Sigmoid colon (tissue), 7 donors: ENCODE measurements around the gene SH2B2. TPM values are rescaled to one million over a fixed set of nuclear protein-coding genes. Genes with fewer than 3 reads are reported as not detected.

Source experiments
- DNase-seq: peaks from one replicate; pipeline ENCODE4 v3.0.0-alpha.2; 2019
- H3K27ac ChIP-seq, 4 donors: fragments of 200-600 bp; sonication (generic); one replicate each; pipeline ENCODE4 v1.5.1; 2016 to 2019; ENCODE audit warnings: mild to moderate bottlenecking in 1 of 4
- H3K27me3 ChIP-seq, 3 donors: fragments of 200-600 bp; sonication (generic); one replicate each; pipeline ENCODE4 v1.5.1; 2019; ENCODE audit warnings: mild to moderate bottlenecking in 1 of 3
- H3K36me3 ChIP-seq, 4 donors: fragments of 200-600 bp; sonication (generic); one replicate each; pipeline ENCODE4 v1.5.1; 2016 to 2019
- H3K4me1 ChIP-seq, 4 donors: fragments of 200-600 bp; sonication (generic); one replicate each; pipeline ENCODE4 v1.5.1; 2017 to 2019
- H3K4me3 ChIP-seq, 4 donors: fragments of 200-600 bp; sonication (generic); one replicate each; pipeline ENCODE4 v1.5.1; 2017 to 2019; ENCODE audit warnings: mild to moderate bottlenecking in 2 of 4, moderate library complexity in 1 of 4
- H3K9me3 ChIP-seq, 4 donors: fragments of 200-600 bp in 3 of 4; sonication (generic) in 3 of 4; one replicate each; pipeline versions ENCODE4 v1.5.1 to v1.6.1; 2013 to 2019
- CTCF ChIP-seq, 4 experiments: fragments of 450-650 bp in 3 of 4; fragments of 200-600 bp in 1 of 4; IDR thresholded peaks; one replicate each; pipeline ENCODE4 v1.5.1; 2016 to 2019; ENCODE audit warnings: antibody characterized with exemption in 4 of 4, mild to moderate bottlenecking in 3 of 4, moderate library complexity in 2 of 4
- EP300 ChIP-seq, 4 donors: sonication (generic); formaldehyde crosslinking; IDR thresholded peaks; one replicate each; pipeline ENCODE4 v1.6.1; 2017; ENCODE audit warnings: antibody characterized with exemption in 4 of 4
- POLR2A ChIP-seq, 2 donors: fragments of 450-650 bp; IDR thresholded peaks; one replicate each; pipeline ENCODE4 v1.6.1; 2016; ENCODE audit warnings: antibody characterized with exemption in 2 of 2, mild to moderate bottlenecking in 2 of 2, moderate library complexity in 2 of 2
- POLR2AphosphoS5 ChIP-seq, 4 donors: sonication (generic); formaldehyde crosslinking; IDR thresholded peaks; one replicate each; pipeline ENCODE4 v1.6.1; 2017; ENCODE audit warnings: antibody characterized with exemption in 4 of 4
- WGBS, 2 donors: extraction: QIAGEN DNeasy Blood & Tissue Kit; methylation state at CpG; one replicate each; pipeline ENCODE4 v1.1.7; 2013; 5-methylcytosine and 5-hydroxymethylcytosine counted together
- intact Hi-C: fragments of 100-400 bp; cut with DNase I; formaldehyde crosslinking; loops from one replicate; pipeline ENCODE4 v1.15.1; 2023
- polyA plus RNA-seq, 3 donors: library from polyadenylated mRNA; stranded (reverse); fragments of 200-250 nt; gene quantifications; one replicate each; pipeline ENCODE4 v1.2.3, GENCODE V29; 2013
- total RNA-seq, 4 donors: library from RNA; depleted of rRNA; stranded (reverse); fragments of >200 nt; gene quantifications; one replicate each; pipeline ENCODE4 v1.1.0, GENCODE V29; 2016
- donor health status: healthy with polysubstance abuse.
- donor health status: Bipolar disorder and iron deficiency.
- donor health status: healthy.

Gene SH2B2
- total and polyA plus RNA-seq, 7 donors: 1.1 to 10.5 (median 4.6) TPM; not detected in 2

- H3K4me1 ChIP-seq: no peaks in the 10 kb centered on the region
- WGBS, 2 donors: 95% methylated on average over 15 of the region's 15 CpGs
- no peaks in the 10 kb centered on the region for H3K36me3 ChIP-seq
- no peak overlapping the region for H3K27ac ChIP-seq
- no peaks in the 10 kb centered on the region for H3K9me3 ChIP-seq
- intact Hi-C loops: no loop called here
- H3K4me3 ChIP-seq: no peak overlapping the region
- no peak for DNase-seq
- no peak for TF ChIP-seq EP300 (IDR thresholded peaks at IDR 0.05)
- no peak for TF ChIP-seq POLR2AphosphoS5 (IDR thresholded peaks at IDR 0.05)
- TF ChIP-seq CTCF (IDR thresholded peaks at IDR 0.05): no peak
- TF ChIP-seq POLR2A (IDR thresholded peaks at IDR 0.05): no peak
- no peaks in the 10 kb centered on the region for H3K27me3 ChIP-seq
Measured at GRCh38 chr7:102255916-102256315, 30.8 kb upstream of the SH2B2 start.

- H3K9me3 ChIP-seq: no peaks in the 10 kb centered on the region
- no peak overlapping the region for H3K4me3 ChIP-seq
- no peak overlapping the region for H3K27ac ChIP-seq
- TF ChIP-seq EP300 (IDR thresholded peaks at IDR 0.05) (no peak), POLR2A (IDR thresholded peaks at IDR 0.05) (no peak), CTCF (IDR thresholded peaks at IDR 0.05) (no peak), POLR2AphosphoS5 (IDR thresholded peaks at IDR 0.05) (no peak)
- intact Hi-C loops: no loop called here
- no peaks in the 10 kb centered on the region for H3K27me3 ChIP-seq
- WGBS, 2 donors: 82 to 91% methylated on average over 25 of the region's 25 CpGs
- H3K4me1 ChIP-seq: no peaks in the 10 kb centered on the region
- no peak for DNase-seq
- H3K36me3 ChIP-seq: no peaks in the 10 kb centered on the region
Measured at GRCh38 chr7:102258073-102258748, 28.5 kb upstream of the SH2B2 start.

GRCh38 chr7:102258749-102259107, 27.9 kb upstream of the SH2B2 start:
- H3K9me3 ChIP-seq: no peaks in the 10 kb centered on the region
- no peak overlapping the region for H3K27ac ChIP-seq
- 83 to 88% methylated on average over 12 of the region's 12 CpGs for WGBS, 2 donors
- H3K36me3 ChIP-seq: no peaks in the 10 kb centered on the region
- no peak for DNase-seq
- no peaks in the 10 kb centered on the region for H3K4me1 ChIP-seq
- intact Hi-C loops: no loop called here
- no peak for TF ChIP-seq POLR2AphosphoS5 (IDR thresholded peaks at IDR 0.05)
- TF ChIP-seq EP300 (IDR thresholded peaks at IDR 0.05): no peak
- no peak for TF ChIP-seq CTCF (IDR thresholded peaks at IDR 0.05)
- TF ChIP-seq POLR2A (IDR thresholded peaks at IDR 0.05): no peak
- H3K27me3 ChIP-seq: no peaks in the 10 kb centered on the region
- no peak overlapping the region for H3K4me3 ChIP-seq

- intact Hi-C loops: no loop called here
- Histone ChIP-seq H3K27me3 (no peaks in the 10 kb centered on the region), H3K4me1 (no peaks in the 10 kb centered on the region), H3K9me3 (no peaks in the 10 kb centered on the region), H3K4me3 (no peak overlapping the region), H3K27ac (no peak overlapping the region), H3K36me3 (no peaks in the 10 kb centered on the region)
- 77 to 85% methylated on average over 9 of the region's 9 CpGs for WGBS, 2 donors
- DNase-seq: no peak
- TF ChIP-seq POLR2AphosphoS5 (IDR thresholded peaks at IDR 0.05): no peak
- no peak for TF ChIP-seq POLR2A (IDR thresholded peaks at IDR 0.05)
- no peak for TF ChIP-seq EP300 (IDR thresholded peaks at IDR 0.05)
Measured at GRCh38 chr7:102260856-102261255, 25.8 kb upstream of the SH2B2 start.

GRCh38 chr7:102261451-102261850, 25.2 kb upstream of the SH2B2 start:
- Histone ChIP-seq H3K27me3 (no peaks in the 10 kb centered on the region), H3K9me3 (no peaks in the 10 kb centered on the region), H3K27ac (no peak overlapping the region), H3K4me1 (no peaks in the 10 kb centered on the region), H3K36me3 (no peaks in the 10 kb centered on the region), H3K4me3 (no peak overlapping the region)
- no peak for TF ChIP-seq EP300 (IDR thresholded peaks at IDR 0.05)
- no peak for TF ChIP-seq CTCF (IDR thresholded peaks at IDR 0.05)
- TF ChIP-seq POLR2AphosphoS5 (IDR thresholded peaks at IDR 0.05): no peak
- no peak for TF ChIP-seq POLR2A (IDR thresholded peaks at IDR 0.05)
- intact Hi-C loops: no loop called here
- WGBS, 2 donors: 85 to 88% methylated on average over 9 of the region's 9 CpGs
- DNase-seq: no peak
